Posterior vena cava (tissue), 2 donors: Measurements from ENCODE around the gene EDA. TPM values are rescaled to one million over a fixed set of nuclear protein-coding genes. Genes with fewer than 3 reads are reported as not detected.
A peak's percentile ranks its signal among the peaks of the same experiment; 100 is the strongest.
"Not testable (repeated sequence)": the region's sequence is repeated elsewhere in the genome, so short reads cannot be mapped to it uniquely, and the experiment has no call there.

Experiments
- DNase-seq: peaks from one replicate; pipeline ENCODE4 v3.0.0-alpha.2; 2020; ENCODE audit warnings: low spot score
- intact Hi-C, 2 donors: fragments of 100-400 bp; cut with DNase I; formaldehyde crosslinking; loops; one replicate each; pipeline versions ENCODE4 v1.14.1 to v1.14.2; 2022 to 2023
- total RNA-seq, 2 donors: library from RNA; stranded (reverse); fragmentation: NEBNext Ultra II Directional; extraction: Animal tissue kit (Norgen Biotek cat#: 25700); gene quantifications; one replicate each; pipeline ENCODE4 v1.2.1, GENCODE V29; 2021
- donor health status: DM: yes; HTN: yes; CAD: no.
- donor health status: DM: yes; HTN: yes; CAD: no.

EDA gene
- total RNA-seq, 2 donors from 2014 or later, result 4.8 to 6.8 TPM

GRCh38 chrX:69724307-69724706, 108.4 kb downstream of the EDA start:
- no peak for DNase-seq
- intact Hi-C loops, result no loop called here

- intact Hi-C loops, result no loop called here
- no peak for DNase-seq
These were observed 124.4 kb downstream of the EDA start for GRCh38 chrX:69740317-69740716.

- intact Hi-C loops, result no loop called here
- no peak for DNase-seq
These were observed 125.8 kb downstream of the EDA start for GRCh38 chrX:69741721-69742120.

DNA sequence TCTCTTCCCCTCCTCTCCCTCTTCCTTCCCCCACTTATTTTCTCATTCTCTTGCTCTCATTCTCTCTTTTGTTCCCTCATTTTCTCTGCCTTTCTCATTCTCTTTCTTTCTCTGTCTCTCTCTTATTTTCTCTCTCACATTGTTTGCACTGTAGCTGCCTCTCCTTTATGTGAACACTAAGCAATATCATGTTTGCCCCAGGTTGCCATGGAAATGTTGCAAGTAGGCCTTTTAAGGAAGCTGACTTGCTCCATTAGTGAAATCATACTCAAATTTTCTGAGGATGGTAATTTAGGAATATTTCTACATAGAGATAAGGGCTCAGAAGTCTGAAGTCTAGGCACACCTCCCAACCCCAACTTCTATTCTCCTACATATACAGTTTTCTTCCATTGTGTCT, 130.1 kb downstream of the EDA start:
- intact Hi-C loops, result no loop called here
- no peak for DNase-seq

DNA sequence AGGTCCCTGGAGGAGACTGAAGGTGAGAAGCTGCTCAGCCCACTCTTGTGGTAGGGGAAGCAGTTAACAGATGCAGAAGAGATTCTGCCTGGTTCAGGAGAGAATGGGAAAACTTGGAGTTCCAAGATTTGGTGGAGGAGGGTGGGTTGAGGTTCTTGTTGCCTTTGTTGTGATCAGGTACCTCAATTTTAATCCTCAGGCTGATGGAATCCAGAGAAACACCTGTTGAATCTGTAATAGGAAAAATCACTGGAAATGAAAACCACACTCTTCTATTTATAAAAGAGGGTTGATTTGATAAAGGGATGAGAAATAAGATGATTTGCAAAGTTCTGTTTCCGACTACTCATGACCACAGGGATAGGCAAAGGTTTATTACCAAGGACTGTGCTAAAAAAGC, 132.1 kb downstream of the EDA start:
- no peak for DNase-seq
- intact Hi-C loops, result no loop called here

DNA sequence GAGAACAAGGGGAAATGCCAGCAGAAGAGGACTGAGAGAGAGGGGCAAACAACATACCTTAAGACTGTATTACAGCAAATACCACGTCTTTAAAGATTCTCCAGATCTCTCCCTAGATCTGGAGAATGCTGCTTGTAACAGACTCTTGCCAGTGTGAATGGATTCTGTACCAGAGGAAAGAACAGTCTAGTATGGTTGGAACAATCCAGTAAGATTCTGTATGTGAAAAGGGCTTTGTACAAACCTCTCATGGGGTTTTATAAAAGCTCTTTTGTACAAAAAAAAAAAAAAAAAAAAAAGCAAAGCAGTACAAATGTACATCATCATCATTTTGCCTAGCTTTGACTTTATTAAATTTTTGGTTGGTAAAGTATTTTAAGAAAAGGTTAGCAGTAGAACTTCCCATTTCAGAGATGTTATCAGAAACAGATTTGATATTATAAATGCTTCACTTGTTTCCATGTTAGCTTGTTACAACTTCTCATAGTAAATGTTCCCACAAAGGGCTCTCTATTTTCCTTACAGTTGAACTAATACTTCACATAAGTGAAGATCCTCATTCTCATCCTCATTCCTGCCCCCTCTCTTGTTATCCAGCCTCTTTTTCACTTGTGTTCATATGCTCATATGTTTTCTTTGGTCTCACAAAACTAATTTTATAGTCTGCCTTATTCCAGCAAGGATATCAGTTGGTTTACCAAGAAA, 144.2 kb downstream of the EDA start:
- no peak for DNase-seq
- intact Hi-C loops, result no loop called here

DNA sequence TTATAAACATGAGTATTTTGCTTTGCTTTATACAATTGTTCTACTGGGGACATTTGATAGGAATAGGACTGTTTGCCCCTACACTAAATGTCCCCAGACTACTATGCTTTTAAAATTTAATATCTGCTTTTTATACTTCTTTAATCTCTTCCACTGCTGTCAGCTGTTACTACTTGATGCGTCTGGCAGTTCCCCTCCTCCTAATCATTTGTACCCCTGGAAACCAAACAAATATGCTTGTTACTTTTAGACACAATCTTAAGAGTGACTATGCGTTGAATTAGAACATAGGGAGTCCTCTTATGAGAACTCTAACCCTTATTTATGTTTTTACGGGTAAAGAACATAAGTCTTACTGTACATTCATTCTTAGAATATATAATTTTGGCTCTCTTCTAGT, 145.7 kb downstream of the EDA start:
- intact Hi-C loops, result no loop called here
- no peak for DNase-seq

GRCh38 chrX:69762340-69762739, 146.4 kb downstream of the EDA start:
- intact Hi-C loops, result no loop called here
- DNase-seq, result no peak

GRCh38 chrX:69793260-69793935, 177.5 kb downstream of the EDA start:
- intact Hi-C loops, result no loop called here
- no peak for DNase-seq

GRCh38 chrX:69795702-69796101, 179.8 kb downstream of the EDA start:
- DNase-seq, result peak; percentile 69
- intact Hi-C loops, result loop anchor here in 1 of 2 donors (5.0 kb wide), 1 partner anchor 798 kb away; no protein-coding TSS in a partner anchor

- intact Hi-C loops, result no loop called here
- no peak for DNase-seq
These were observed 191.5 kb downstream of the EDA start for GRCh38 chrX:69807400-69807799.

DNA sequence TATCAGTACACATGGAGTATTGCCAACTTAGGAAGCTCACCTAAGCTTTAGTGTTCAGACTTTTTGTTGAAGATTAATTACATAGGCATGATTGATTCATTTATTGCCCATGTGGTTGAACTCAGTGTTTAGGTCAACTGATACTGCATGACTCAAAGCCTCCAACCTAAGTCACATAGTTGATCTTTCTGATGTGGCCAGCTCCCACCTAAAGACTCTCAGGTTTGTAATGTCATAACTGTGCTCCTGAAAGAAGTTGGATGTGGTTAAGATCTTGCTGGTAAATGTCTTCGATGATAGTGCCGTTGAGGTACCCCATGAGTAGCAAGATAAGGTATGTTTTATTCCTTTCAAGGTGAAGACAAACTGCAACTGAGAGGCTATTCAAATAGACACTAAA, 192.5 kb downstream of the EDA start:
- no peak for DNase-seq
- intact Hi-C loops, result no loop called here

DNA sequence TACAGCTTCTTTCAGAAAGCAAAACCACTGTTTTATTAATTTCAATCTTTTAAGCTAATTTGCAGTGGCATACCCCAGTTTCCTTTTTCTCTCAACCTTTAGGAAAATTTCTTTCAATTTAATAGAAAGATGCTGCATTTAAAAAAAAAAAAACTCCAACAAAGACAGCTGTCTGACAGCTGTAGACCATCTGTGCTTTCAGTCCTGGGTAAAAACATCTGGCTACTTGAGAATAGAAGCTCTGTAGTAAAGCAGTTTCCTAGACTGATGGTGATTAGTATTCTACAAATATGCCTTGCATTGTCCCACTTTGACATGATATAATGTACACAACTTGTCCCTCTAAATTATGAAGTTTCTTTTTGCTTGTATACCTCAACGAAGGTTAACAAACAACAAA, 197.8 kb downstream of the EDA start:
- DNase-seq, result no peak
- intact Hi-C loops, result no loop called here

DNA sequence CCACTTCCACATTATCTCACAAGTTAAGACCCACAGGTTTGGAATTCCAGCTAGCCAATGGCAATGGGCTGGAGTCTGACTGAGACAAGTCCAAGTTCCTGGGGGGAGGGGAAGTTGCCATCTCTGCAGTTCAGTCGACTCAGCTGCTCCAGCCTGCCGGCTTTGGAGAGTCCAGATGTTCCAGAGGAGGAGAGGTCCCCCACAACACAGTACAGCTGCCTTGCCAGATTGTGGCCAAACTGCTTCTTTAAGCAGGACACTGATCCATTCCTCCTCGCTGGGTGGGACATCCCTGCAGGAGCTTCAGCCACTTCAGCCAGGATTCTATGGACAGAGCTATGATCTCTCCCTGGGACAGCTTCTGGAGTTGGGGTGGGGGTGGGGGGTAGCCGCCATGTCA, 199.2 kb downstream of the EDA start:
- intact Hi-C loops, result no loop called here
- no peak for DNase-seq

DNA sequence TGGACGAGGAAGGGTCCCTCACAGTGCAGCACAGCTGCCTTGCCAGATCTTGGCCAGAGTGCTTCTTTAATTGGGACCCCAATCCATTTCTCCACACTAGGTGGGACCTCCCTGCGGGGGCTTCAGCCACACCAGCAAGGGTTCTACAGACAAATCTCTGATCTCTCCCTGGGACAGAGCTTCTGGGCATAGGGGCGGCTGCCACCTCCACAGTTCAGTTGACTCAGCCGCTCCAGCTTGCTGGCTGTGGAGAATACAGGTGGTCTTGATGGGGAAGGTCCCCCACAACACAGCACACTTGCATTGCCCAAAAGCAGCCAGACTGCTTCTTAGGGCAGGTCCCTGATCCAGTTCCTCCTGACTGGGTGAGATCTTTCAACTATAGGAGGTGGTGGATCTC, 199.6 kb downstream of the EDA start:
- intact Hi-C loops, result no loop called here
- no peak for DNase-seq

- intact Hi-C loops, result no loop called here
- no peak for DNase-seq
These were observed 228.7 kb downstream of the EDA start for GRCh38 chrX:69844636-69845035.

GRCh38 chrX:69859999-69860398, 244.1 kb downstream of the EDA start:
- DNase-seq, intact Hi-C loops: not testable (repeated sequence)

DNA sequence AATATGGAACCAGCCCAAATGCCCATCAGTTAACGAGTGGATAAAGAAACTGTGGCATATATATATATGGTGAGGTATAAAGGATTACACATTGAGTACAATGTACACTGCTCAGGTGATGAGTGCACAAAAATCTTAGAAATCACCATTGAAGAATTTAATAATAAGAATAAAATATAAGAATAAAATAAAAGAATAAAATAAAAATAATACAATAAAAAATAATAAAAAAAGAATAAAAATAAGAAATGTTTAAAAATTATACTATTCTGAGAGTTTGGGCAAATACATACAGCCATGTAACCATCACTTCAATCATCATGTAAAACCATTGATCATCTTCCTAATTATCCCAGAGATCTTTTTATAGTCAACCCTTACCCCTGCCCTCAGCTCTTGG, 260.3 kb downstream of the EDA start:
- intact Hi-C loops, result no loop called here
- DNase-seq, result no peak

DNA sequence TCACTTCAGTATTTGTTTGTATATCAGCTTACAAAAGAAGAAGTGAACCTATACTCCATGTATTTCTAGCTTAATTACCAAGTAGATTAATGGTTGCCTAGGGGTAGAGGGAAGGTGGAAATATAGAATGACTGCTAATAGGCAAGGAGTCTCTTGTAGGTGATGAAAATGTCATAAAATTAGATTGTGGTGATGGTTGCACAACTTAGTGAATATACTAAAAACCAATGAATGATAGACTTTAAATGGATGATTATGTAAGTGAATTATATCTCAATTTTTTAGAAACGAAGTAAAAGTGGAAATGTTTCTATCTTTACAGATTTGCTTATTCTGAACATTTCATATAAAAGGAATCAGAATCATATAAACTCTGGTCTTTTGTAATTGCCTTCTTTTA, 268.3 kb downstream of the EDA start:
- DNase-seq, result no peak

DNA sequence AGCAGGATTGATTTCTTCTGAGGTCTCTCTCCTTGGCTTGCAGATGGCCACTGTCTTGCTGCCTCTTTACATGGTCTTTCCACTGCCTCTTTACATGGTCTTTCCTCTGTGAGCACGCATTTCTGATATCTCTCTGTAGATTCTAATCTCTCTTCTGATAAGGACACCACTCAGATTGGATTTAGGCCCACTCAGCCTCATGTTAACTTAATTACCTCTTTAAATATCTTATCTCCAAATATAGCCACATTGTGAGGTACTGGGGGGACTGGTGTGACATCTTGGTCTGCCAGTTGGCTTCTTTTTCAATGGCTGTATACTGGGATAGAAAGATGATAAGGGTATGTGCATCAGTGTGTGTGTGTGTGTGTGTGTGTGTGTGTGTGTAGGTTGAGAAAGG, 280.1 kb downstream of the EDA start:
- intact Hi-C loops, result no loop called here
- no peak for DNase-seq

More for the DNA sequence above, 268.3 kb downstream of the EDA start:
- intact Hi-C loops, result no loop called here

GRCh38 chrX:69900491-69900890, 284.6 kb downstream of the EDA start:
- no peak for DNase-seq
- intact Hi-C loops, result no loop called here
